Measurements from ENCODE around the gene OSBPL7. TPM values are rescaled to one million over a fixed set of nuclear protein-coding genes. Genes with fewer than 3 reads are reported as not detected.

OSBPL7 gene
- total and polyA plus RNA-seq, 2 of the 13 experiments (the other 11 are each of a cell fraction or from before 2014, with no cell fraction given), result 4.7 to 6.6 TPM

GRCh38 chr17:47821424-47822391 is at the start of gene OSBPL7 (continued):
- TF ChIP-seq ZNF709 (CRISPR knock-in tag; IDR thresholded peaks at IDR 0.05) (no peak), ZNF234 (CRISPR knock-in tag; conservative IDR thresholded peaks at IDR 0.05) (no peak), MXD1 (CRISPR knock-in tag; IDR thresholded peaks at IDR 0.05) (no peak; the same call in 1 of the 2 replicates), ZNF280D (CRISPR knock-in tag; IDR thresholded peaks at IDR 0.05) (no peak), CEBPB (IDR thresholded peaks at IDR 0.05; ENCODE audit: borderline replicate concordance, low read depth, low read length) (no peak), UBTF (CRISPR knock-in tag; IDR thresholded peaks at IDR 0.05) (0 out of 2 replicates have a peak, but pooled peaks have one; percentile 49), SMARCE1 (IDR thresholded peaks at IDR 0.05; ENCODE audit: borderline replicate concordance) (no peak), ZNF766 (CRISPR knock-in tag; IDR thresholded peaks at IDR 0.05; ENCODE audit: borderline replicate concordance) (no peak), SRSF1 (optimal IDR thresholded peaks at IDR 0.05; ENCODE audit: low read depth, low read length) (peak; percentile 61), ZNF350 (CRISPR knock-in tag; IDR thresholded peaks at IDR 0.05; ENCODE audit: borderline replicate concordance, low read depth) (0 out of 2 replicates have a peak, but pooled peaks have one; percentile 14), SPEN (CRISPR knock-in tag; IDR thresholded peaks at IDR 0.05; ENCODE audit: low read depth) (peak; percentile 93; the same call in 1 of the 2 replicates), ZMYM3 (CRISPR knock-in tag; IDR thresholded peaks at IDR 0.05) (no peak), FOXC1 (CRISPR knock-in tag; IDR thresholded peaks at IDR 0.05; ENCODE audit: borderline replicate concordance) (0 out of 2 replicates have a peak, but pooled peaks have one; percentile 64), ZNF646 (CRISPR knock-in tag; IDR thresholded peaks at IDR 0.05) (no peak), XRCC5 (optimal IDR thresholded peaks at IDR 0.05; ENCODE audit: low read length) (peak; percentile 85)

Measured in HepG2 (cell line).